HCT116 (cell line): ENCODE data around the gene ALDOC. TPM values are rescaled to one million over a fixed set of nuclear protein-coding genes. Genes with fewer than 3 reads are reported as not detected.

Source experiments
- ATAC-seq: fragments of 200-7000 bp; cut with Tn5 transposase; 2 replicates; pipeline ENCODE4 v1.9.1; 2020; ENCODE audit warnings: mild to moderate bottlenecking, moderate library complexity
- BruUV-seq: library from RNA; stranded (reverse); fragments of 400-500 nt; replicated peaks from 2 replicates; lab custom pipeline; 2021; lab: Mats Ljungman, UMichigan
- CTCF ChIA-PET: fragments of 300-600 bp; sonication (Branson Sonifier 250); formaldehyde crosslinking; loops from one replicate; lab custom pipeline; 2021; ENCODE audit warnings: antibody characterized with exemption; lab: Charles Lee
- POLR2A ChIA-PET: fragments of 300-600, 350-600 bp; sonication (Branson Sonifier 250); formaldehyde crosslinking; loops from one replicate; lab custom pipeline; 2021; ENCODE audit warnings: antibody characterized with exemption; lab: Charles Lee
- RAD21 ChIA-PET, 2 experiments: fragments of 300-600 bp; sonication (Branson Sonifier 250); formaldehyde crosslinking; loops; one replicate each; lab custom pipeline; 2023; ENCODE audit warnings: low total read pairs in 2 of 2; ENCODE audit not compliant: uncharacterized antibody in 2 of 2, unreplicated experiment in 2 of 2, low non-redundant PET in 1 of 2; lab: Charles Lee
- DNase-seq: peaks from one replicate; pipeline ENCODE4 v3.0.0-alpha.2; 2010; ENCODE audit warnings: low read depth, low spot score
- H2AFZ ChIP-seq: fragments of 200-600 bp; shearing (Covaris generic), sonication (generic); 2 replicates; pipeline ENCODE4 v1.6.1; 2017; ENCODE audit warnings: low read depth, mixed run types, mixed read lengths, antibody characterized with exemption, low read length; ENCODE audit not compliant: poor library complexity, severe bottlenecking
- H3K27ac ChIP-seq: 2 replicates; pipeline ENCODE4 v1.5.1; 2012; ENCODE audit warnings: low read depth, low read length
- H3K27me3 ChIP-seq: fragments of 200-600 bp; sonication (generic); 2 replicates; pipeline ENCODE4 v1.6.1; 2016; ENCODE audit warnings: mixed run types, low read length, mixed read lengths; ENCODE audit not compliant: insufficient read depth
- H3K36me3 ChIP-seq, 2 experiments: fragments of 200-500 bp in 1 of 2; fragments of 200-600 bp in 1 of 2; sonication (Bioruptor generic) in 1 of 2; sonication (generic) in 1 of 2; 2 replicates each; pipeline versions ENCODE4 v1.5.1 to v1.6.1; 2014 to 2016; ENCODE audit warnings: low read length in 2 of 2, inconsistent platforms in 1 of 2, mixed read lengths in 1 of 2, mixed run types in 1 of 2; ENCODE audit not compliant: insufficient read depth in 2 of 2, control insufficient read depth in 1 of 2
- H3K4me1 ChIP-seq, 2 experiments: fragments of 200-600 bp in 1 of 2; sonication (generic) in 1 of 2; 2 replicates each; pipeline versions ENCODE4 v1.5.1 to v1.6.1; 2012 to 2017; ENCODE audit warnings: low read length in 2 of 2, inconsistent platforms in 1 of 2, mild to moderate bottlenecking in 1 of 2, mixed read lengths in 1 of 2, mixed run types in 1 of 2, moderate library complexity in 1 of 2; ENCODE audit not compliant: insufficient read depth in 2 of 2, control insufficient read depth in 1 of 2
- H3K4me2 ChIP-seq: fragments of 200-600 bp; sonication (generic); 2 replicates; pipeline ENCODE4 v1.6.1; 2017; ENCODE audit warnings: mixed run types, low read length, mixed read lengths
- H3K4me3 ChIP-seq, 2 experiments: fragments of 200-600 bp in 1 of 2; sonication (generic) in 1 of 2; replicated peaks in 1 of 2; 2 replicates each; pipeline ENCODE4 v1.5.1; 2011 to 2016; ENCODE audit warnings: low read length in 2 of 2, control low read depth in 1 of 2, low read depth in 1 of 2, mild to moderate bottlenecking in 1 of 2, mixed read lengths in 1 of 2, mixed run types in 1 of 2
- H3K79me2 ChIP-seq: fragments of 200-600 bp; sonication (generic); 2 replicates; pipeline ENCODE4 v1.6.1; 2017; ENCODE audit warnings: mild to moderate bottlenecking, mixed run types, low read length, moderate library complexity, mixed read lengths; ENCODE audit not compliant: insufficient read depth
- H3K9ac ChIP-seq: fragments of 200-600 bp; sonication (generic); 2 replicates; pipeline ENCODE4 v1.6.1; 2016; ENCODE audit warnings: low read length, mixed read lengths
- H3K9me2 ChIP-seq: fragments of 200-600 bp; sonication (generic), shearing (Covaris generic); 2 replicates; pipeline ENCODE4 v1.6.1; 2017; ENCODE audit warnings: mixed run types, mild to moderate bottlenecking, moderate library complexity; ENCODE audit not compliant: insufficient read depth
- H3K9me3 ChIP-seq, 2 experiments: fragments of 200-500 bp in 1 of 2; fragments of 200-600 bp in 1 of 2; sonication (Bioruptor generic) in 1 of 2; sonication (generic) in 1 of 2; 2 replicates each; pipeline ENCODE4 v1.6.1; 2014 to 2017; ENCODE audit warnings: low read length in 2 of 2, mixed read lengths in 2 of 2, inconsistent platforms in 1 of 2, low read depth in 1 of 2, mild to moderate bottlenecking in 1 of 2, mixed run types in 1 of 2, moderate library complexity in 1 of 2; ENCODE audit not compliant: control insufficient read depth in 1 of 2, insufficient read depth in 1 of 2
- H4K20me1 ChIP-seq: fragments of 200-600 bp; sonication (generic), shearing (Covaris generic); 2 replicates; pipeline ENCODE4 v1.6.1; 2017; ENCODE audit warnings: mixed run types, mild to moderate bottlenecking, moderate library complexity; ENCODE audit not compliant: insufficient read depth
- CTCF ChIP-seq, 3 experiments: fragments of 200-600 bp in 1 of 3; sonication (generic) in 1 of 3; IDR thresholded peaks in 2 of 3; conservative IDR thresholded peaks in 1 of 3; 2 replicates each; pipeline ENCODE4 v1.5.1; 2012 to 2017; ENCODE audit warnings: low read depth in 2 of 3, low read length in 2 of 3, antibody characterized with exemption in 1 of 3, borderline replicate concordance in 1 of 3, control low read depth in 1 of 3, mild to moderate bottlenecking in 1 of 3, mixed read lengths in 1 of 3, mixed run types in 1 of 3, moderate library complexity in 1 of 3; ENCODE audit not compliant: insufficient read depth in 1 of 3
- POLR2A ChIP-seq: IDR thresholded peaks from 2 replicates; pipeline ENCODE4 v1.7.0; 2011; ENCODE audit warnings: borderline replicate concordance; ENCODE audit not compliant: insufficient read depth, insufficient read length; ENCODE audit errors: extremely low read depth
- POLR2AphosphoS5 ChIP-seq: IDR thresholded peaks from 2 replicates; pipeline ENCODE4 v1.6.1; 2011; ENCODE audit warnings: mild to moderate bottlenecking, low read depth, low read length, moderate library complexity
- RAD21 ChIP-seq: IDR thresholded peaks from 2 replicates; pipeline ENCODE4 v1.6.1; 2012; ENCODE audit warnings: low read depth, mild to moderate bottlenecking
- SIN3A ChIP-seq: IDR thresholded peaks from 2 replicates; pipeline ENCODE4 v1.6.1; 2012; ENCODE audit warnings: low read depth
- SP1 ChIP-seq: IDR thresholded peaks from 2 replicates; pipeline ENCODE4 v1.6.1; 2012; ENCODE audit warnings: low read depth
- TCF7L2 ChIP-seq: IDR thresholded peaks from 2 replicates; pipeline ENCODE4 v1.7.0; 2011; ENCODE audit warnings: borderline replicate concordance, inconsistent platforms; ENCODE audit not compliant: insufficient read depth, insufficient read length; ENCODE audit errors: extremely low read depth
- YY1 ChIP-seq: IDR thresholded peaks from 2 replicates; pipeline ENCODE4 v1.6.1; 2011; ENCODE audit warnings: low read length, low read depth, moderate library complexity, mild to moderate bottlenecking; ENCODE audit not compliant: insufficient replicate concordance; ENCODE audit errors: extremely low read depth
- intact Hi-C: fragments of 100-400 bp; cut with micrococcal nuclease; formaldehyde crosslinking; loops from 2 replicates; pipeline ENCODE4 v1.10.0; 2022
- total RNA-seq: library from RNA; stranded (reverse); gene quantifications from one replicate; pipeline ENCODE4 v1.2.1, GENCODE V29; 2021; ENCODE audit not compliant: unreplicated experiment

The ALDOC gene
- total RNA-seq, 1 experiment from 2014 or later = 82.8 TPM

GRCh38 chr17:28547623-28548416 lies 28.9 kb downstream of the ALDOC start:
- Histone ChIP-seq H2AFZ (no peak overlapping the region), H3K4me2 (no peak overlapping the region), H3K9me3 (no peaks in the 10 kb centered on the region), H4K20me1 (no peaks in the 10 kb centered on the region), H3K9ac (no peak overlapping the region), H3K27ac (no peak overlapping the region), H3K36me3 (peaks cover 0 to 4% of the 10 kb centered on the region in 2 experiments; a peak in 2 of 4 replicates), H3K27me3 (no peaks in the 10 kb centered on the region), H3K9me2 (no peaks in the 10 kb centered on the region), H3K79me2 (peaks cover 16% of the 10 kb centered on the region; the same call in 1 of the 2 replicates), H3K4me1 (peaks cover 2 to 23% of the 10 kb centered on the region in 2 experiments; a peak in 3 of 4 replicates), H3K4me3 (no peak overlapping the region)
- peak; percentile 68 for DNase-seq
- POLR2A ChIA-PET = no interaction called here
- ATAC-seq = peak; percentile 83
- RAD21 ChIA-PET = no interaction called here
- TF ChIP-seq CTCF (IDR thresholded peaks at IDR 0.05 in 2 of 3, conservative IDR thresholded peaks at IDR 0.05 in 1 of 3; ENCODE audit: borderline replicate concordance in 1 of 3, insufficient read depth in 1 of 3, low read depth in 2 of 3, low read length in 2 of 3) (peak; percentile 97 to 99 (median 99)), YY1 (no peak), RAD21 (peak; percentile 65)
- no TSS peak for BruUV-seq
- CTCF ChIA-PET = interaction anchor here (1.6 kb wide), 1 partner anchor 12 kb away, joined by 3 read pairs; no protein-coding TSS in a partner anchor
- intact Hi-C loops = loop anchor here (2.0 kb wide), 1 partner anchor 53 kb away; no protein-coding TSS in a partner anchor

GRCh38 chr17:28547096-28547622 lies 29.5 kb downstream of the ALDOC start:
- RAD21 ChIA-PET = no interaction called here
- intact Hi-C loops = no loop called here

More at GRCh38 chr17:28547096-28547622, 29.5 kb downstream of the ALDOC start:
- DNase-seq (no peak), ATAC-seq (no peak)
- Histone ChIP-seq H3K4me1 (peaks cover 2 to 20% of the 10 kb centered on the region in 2 experiments; a peak in 2 of 4 replicates), H3K27ac (no peak overlapping the region), H3K4me2 (no peak overlapping the region), H3K27me3 (no peaks in the 10 kb centered on the region), H3K79me2 (peaks cover 16% of the 10 kb centered on the region; the same call in 1 of the 2 replicates), H3K9me2 (no peaks in the 10 kb centered on the region), H2AFZ (no peak overlapping the region), H4K20me1 (no peaks in the 10 kb centered on the region), H3K4me3 (no peak overlapping the region), H3K9ac (no peak overlapping the region), H3K9me3 (no peaks in the 10 kb centered on the region), H3K36me3 (peaks cover 0 to 4% of the 10 kb centered on the region in 2 experiments; a peak in 2 of 4 replicates)
- CTCF ChIA-PET = interaction anchor here (1.6 kb wide), 1 partner anchor 11 kb away, joined by 3 read pairs; no protein-coding TSS in a partner anchor
- BruUV-seq = no TSS peak
- no peak for TF ChIP-seq SIN3A
- TF ChIP-seq TCF7L2 = no peak
- no peak for TF ChIP-seq POLR2AphosphoS5
- no peak for TF ChIP-seq SP1
- TF ChIP-seq POLR2A = no peak
- POLR2A ChIA-PET = no interaction called here
